Measurements from ENCODE around the gene G3BP1.
"Not testable (repeated sequence)": the region's sequence is repeated elsewhere in the genome, so short reads cannot be mapped to it uniquely, and the experiment has no call there.

G3BP1 gene

DNA sequence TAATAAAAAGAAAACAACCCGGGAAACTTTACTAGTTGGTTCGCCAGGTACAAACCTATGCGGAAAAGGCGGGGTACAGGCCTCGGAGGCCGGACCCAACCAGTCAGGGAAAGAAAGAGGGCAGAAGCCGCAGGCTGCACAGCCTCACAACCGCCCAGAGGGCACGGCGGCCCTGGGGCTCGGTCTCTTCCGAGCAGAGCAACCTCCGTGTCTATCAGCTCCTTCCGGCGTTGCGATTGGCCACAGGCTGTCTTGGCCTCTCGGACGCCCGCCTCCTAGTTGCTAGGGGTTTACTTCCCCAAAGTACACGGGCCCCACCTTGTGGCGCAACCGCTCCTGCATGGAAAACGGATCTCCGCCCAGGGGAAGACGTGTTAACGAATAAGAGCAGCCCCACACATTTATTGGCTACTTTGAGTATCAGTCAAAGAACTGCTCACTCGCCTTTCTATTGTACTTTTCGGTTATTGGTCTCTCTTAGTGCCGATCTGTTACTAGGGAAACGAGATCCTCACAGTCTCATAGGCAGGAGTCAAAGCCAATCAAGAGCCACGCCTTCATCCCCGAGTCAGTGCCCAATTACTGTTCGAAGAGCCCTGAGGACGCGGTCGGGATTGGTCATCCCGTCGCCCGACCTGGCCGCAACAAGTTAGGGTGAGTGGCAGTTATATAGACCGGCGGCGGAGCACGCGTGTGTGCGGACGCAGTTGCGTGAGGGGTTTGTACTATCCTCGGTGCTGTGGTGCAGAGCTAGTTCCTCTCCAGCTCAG, at the start of gene G3BP1:
Gene G3BP1, plus strand, starts transcription at position 696 of the 770 bp plus-strand sequence. CDS start 14,667 bp downstream, outside the sequence.
- peak; percentile 98 for DNase-seq

DNA sequence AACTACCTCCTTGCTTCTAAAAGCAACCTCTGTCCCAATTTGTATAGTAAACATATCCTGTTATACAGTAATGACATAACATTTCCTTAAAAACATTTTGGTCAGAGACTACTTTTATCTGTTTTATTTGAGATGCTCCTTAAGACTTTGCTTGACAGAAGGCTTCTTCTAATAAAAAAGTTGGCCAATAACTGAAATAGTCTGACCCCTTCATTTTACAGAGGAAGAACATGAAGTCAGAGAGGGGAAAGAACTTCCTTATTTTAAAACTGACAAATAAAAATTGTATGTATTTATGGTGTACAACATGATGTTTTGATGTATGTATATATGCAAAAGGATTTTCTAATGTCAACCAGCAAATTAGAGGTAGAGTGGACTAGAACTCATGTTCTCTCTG, 49.2 kb upstream of the G3BP1 start:
- DNase-seq: no peak

DNA sequence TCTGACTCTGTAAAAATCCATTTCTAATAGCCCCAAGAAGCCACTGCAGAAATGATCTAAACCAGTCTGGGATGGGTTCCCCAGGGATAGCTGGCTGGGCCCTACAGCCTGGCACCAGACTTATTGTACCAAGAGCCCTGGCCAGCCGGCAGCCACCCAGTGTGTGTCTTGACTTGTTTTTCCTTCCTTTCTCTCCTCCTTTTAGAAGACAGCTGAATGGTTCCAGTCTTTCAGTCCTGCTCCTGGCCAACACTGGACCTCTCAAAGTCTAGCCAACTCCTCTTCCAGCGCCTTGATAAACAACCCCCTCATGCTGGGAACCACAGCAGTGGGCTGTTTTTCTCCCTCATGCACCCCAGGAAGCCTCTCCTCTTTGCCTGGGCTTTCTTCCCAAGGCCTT, 47.4 kb upstream of the G3BP1 start:
- DNase-seq: no peak

DNA sequence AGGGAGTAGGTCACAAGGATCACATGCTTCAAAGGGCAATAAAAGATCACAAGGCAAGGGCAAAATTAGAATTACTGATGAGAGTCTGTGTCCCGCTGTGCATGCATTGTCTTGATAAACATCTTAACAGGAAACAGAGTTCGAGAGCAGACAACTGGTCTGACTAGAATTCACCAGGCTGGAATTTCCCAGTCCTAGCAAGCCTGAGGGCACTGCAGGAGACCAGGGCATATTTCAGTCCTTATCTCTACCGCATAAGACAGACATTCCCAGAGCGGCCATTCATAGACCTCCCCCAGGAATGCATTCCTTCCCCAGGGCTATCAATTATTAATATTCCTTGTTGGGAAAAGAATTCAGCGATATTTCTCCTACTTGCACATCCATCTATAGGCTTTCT, 42.2 kb upstream of the G3BP1 start:
- DNase-seq: not testable (repeated sequence)

DNA sequence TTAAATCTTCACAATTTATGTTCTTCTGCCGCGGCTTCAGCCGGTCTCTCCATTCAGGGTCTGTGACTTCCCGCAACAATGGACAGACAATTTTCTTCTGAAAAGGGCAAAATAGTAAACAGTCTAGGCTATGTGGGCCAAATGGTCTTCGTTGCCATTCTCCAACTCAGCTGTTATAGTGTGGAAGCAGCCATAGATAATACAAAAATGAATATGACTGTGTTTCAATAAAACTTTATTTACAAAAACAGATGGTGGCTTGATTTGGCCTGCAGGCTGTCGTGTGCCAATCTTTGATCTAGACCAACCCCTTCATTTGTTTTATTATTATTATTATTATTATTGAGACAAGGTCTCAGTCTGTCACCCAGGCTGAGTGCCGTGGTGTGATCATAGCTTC, 41.4 kb upstream of the G3BP1 start:
- no peak for DNase-seq

DNA sequence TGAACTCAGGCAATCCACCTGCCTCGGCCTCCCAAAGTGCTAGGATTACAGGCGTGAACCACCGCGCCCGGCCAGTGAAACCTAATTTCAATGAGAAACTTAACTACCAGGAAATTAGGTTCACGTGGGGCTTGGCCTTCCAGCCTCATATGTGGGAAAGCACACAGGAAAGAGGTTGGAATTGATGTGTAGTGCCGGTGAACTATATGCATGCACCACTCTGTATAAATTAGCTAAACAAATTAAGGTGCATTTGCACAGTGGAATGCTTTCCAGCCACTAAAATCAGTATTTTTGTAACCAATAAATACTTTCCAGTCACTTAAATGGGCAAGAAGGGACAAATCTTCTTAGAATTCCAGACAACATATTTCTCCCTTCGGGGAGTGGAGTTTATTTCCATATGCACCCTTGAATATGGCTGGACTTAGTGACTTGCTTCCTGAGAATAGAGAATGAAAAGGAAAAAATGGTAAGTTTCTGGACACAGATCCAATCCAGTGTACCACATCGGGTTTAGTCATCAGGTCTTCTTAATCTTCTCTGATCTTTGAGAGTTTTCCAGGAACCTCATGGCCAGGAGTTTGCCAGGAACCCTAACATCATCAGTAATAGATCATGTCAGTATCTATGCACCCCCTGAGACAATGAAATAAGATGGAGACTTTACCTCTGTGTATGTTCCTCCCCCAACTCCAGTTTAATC, 38.2 kb upstream of the G3BP1 start:
- DNase-seq: no peak

DNA sequence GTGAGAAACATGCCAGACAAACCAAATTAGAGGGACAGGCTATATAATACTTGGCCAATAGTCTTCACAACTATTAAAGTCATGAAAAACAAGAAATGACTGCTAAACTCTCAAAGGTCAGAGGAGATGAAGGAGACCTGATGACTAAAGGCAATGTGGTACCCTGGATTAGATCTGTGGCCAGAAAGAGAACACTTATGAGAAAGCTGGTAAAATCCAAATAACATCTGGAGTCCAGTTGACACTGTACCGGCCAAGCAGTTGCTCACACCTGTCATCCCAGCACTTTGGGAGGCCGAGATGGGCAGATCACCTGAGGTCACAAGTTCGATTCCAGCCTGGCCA, 37.7 kb upstream of the G3BP1 start:
- DNase-seq: no peak

DNA sequence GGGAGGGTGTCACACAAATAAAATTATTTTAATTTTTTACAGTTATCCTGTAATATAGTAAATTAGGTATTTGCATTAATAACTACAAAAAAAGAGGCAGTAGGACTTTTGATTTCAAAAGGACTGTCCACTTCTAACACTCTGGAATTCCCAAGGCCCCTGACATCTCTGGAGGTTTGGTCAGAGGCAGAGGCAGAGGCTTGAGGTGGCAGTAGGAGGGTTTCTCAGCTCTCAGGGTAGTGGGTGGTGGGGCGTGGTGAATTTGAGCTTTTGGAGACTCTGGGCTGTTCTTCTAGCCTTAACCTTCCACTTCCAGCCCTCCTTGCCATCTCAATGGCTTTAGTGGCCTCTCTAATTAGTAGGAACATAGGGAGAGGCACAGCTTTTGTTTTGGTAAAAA, 36.1 kb upstream of the G3BP1 start:
- no peak for DNase-seq

DNA sequence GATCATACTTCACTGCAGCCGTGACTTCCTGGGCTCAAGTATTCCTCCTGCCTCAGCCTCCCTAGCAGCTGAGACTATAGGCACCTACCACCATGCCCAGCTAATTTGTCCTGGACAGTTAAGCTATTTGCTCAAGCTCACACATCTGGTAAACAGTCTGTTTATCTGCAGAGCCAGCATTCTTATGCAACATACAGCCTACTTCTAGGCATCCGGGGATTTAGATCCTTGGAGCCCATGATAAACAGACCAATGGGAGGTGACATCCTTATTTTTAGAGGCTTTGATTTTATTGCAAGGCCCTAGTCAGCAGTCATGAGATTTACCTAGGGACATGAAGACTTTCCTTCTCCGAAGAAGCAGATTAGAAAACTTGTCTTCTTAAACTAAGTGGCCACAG, 34.3 kb upstream of the G3BP1 start:
- DNase-seq: no peak

DNA sequence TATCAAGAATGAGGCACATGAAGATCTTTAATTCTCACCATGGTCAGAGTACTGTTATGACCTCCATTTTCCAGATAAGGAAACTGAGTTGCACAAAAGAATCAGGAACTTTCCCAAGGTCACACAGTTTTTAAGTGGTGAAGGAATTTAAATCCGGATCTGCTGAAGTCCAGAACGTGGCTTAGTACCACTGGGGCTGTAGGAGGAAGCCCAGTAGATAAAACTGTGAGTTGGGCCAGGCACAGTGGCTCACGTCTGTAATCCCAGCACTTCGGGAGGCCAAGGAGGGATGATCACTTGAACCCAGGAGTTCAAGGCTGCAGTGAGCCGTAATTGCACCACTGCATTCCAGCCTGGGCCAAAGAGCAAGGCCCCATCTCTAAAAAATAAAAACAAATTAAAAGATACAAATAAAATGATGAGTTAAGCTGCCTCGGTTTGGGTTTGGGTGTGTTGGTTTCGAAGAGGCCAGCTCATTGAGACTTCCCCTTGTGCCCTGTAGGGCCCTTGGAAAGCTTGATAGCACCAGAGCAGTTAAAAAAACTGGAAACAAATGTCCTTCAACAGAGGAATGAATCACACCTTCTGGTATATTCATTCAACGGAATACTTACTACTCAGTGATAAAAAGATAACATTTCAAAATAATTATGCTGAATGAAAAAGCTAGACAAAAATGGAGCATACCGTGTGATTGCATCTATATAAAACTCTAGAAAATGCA, 33.5 kb upstream of the G3BP1 start:
- no peak for DNase-seq

DNA sequence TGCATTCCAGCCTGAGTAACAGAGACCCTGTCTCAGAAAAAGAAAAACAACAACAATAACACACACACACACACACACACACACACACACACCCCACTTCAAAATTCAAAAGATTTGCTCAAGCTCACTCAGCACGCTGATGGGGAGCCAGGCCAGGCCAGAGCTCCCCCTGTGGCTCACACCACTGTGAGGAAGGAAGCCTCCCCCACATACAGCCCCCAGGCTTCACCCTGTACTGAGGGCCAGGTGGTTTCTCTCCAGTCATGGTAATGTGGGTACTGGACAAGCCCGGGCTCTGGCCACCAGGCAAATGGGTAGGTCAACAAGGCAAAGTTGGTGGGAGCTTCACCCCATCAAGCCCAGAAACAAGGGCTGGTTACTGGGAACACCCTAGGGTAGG, 32.4 kb upstream of the G3BP1 start:
- DNase-seq: no peak

DNA sequence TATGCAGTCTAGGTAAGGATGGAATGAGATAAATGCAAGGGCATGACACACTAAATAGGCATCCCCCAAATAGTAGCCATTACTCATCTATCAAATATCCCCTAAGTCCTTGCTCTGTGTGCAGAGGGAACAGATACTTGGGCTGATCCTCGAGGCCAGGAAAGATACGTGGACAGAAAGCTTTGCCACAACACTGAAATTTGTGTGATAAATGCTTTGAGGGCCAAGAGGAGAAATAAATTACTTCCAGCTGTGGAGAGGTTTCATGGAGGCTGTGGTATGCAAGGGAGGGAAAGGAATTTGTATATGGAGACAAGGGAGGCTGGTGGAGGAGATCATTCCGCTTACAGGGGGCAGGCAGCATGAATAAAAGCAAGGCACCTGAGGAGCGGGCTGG, 31.8 kb upstream of the G3BP1 start:
- no peak for DNase-seq

DNA sequence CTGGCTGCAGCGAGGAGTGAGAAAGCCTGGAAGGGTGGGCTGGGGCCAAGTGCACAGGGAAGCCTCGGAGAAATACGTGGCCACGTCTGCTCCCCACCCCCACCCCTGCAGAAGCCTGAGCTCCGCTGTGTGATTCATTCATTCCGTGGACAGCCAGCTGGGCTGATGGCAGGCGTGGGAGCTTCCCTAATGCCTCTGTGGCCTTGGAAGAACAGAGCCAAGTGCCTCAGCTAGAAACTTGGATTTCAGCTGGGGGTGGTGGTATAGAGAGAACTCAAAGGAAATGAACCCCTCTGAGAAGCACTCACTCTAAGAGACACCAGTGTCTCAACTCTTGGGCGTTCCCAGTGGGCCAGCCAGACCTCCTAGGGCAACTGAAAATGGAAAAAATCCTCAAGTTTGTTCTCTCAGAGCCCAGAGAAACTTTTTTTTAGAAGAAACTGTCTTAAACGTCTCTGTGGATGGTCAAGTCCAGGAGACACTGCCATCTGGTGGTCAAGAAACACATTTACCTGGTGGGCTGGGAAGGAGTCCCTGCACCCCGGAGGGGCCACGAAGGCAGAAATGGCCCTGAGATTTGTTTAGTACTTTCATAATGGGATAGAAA, 31.3 kb upstream of the G3BP1 start:
- DNase-seq: no peak

DNA sequence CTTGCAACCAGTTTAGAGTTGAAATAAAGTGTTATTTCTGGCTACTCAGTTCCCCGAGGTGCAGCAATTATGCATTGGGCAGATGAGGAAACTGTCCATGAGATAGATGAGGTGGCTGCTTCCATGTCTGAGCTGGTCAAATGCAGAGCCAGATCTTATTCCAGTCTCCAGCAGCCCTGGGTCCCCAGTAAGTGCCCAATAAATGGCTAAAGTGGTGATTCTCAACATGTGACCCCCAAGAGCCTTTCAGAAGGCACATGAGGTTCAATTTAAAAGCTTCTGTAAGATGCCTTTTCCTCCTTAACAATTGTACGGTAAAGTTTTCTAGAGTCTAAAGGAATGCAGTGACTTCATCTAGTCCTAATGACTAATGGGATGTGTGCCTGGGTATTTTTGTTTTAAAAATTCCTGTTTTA, 30.8 kb upstream of the G3BP1 start:
- no peak for DNase-seq

DNA sequence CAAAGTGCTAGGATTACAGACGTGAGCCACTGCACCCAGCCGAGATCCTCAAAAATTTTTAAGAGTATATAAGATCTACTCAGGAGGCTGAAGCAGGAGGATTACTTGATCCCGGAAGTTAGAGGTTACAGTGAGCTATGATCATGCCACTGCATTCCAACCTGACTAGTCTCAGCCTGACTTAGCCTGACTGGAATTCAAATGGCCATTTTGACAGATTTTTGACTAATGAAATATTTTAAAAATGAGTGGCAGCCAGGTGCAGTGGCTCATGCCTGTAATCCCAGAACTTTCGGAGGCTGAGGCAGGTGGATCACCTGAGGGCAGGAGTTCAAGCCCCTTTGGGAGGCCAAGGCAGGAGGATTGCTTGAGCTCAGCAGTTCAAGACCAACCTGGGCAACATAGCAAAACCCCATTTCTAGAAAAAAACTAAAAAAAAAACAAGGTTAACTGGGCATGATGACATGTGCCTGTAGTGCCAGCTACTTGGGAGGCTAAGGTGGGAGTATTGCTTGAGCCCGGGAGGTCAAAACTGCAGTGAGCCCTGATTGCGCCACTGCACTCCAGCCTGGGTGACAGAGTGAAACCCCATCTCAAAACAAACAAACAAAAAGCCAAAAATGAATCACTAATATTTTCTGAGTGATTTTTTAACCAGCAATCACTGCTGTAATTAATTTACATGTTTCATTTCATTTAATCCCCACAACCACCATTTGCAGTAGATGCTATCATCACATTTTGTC, 29.9 kb upstream of the G3BP1 start:
- DNase-seq: no peak

DNA sequence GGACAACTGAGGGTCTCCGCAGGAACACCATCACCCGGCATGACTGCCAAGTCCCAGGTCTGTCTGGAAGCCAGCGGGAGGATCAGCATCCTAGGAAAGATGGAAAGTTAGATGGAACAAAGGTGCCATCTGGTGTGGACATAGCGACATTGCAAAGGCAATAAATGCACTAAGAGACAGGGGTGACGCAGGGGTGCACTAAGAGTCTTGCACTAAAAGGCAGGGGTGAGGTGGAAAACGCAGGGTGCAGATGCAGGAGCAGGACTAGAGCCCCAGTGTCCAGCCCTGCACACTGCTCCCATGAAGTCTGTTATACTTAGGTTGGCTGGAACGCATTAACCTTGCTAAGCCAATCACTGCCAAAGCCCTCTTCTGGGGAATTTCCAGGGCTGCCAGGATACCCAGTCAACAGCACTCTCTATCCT, 28.9 kb upstream of the G3BP1 start:
- DNase-seq: no peak

DNA sequence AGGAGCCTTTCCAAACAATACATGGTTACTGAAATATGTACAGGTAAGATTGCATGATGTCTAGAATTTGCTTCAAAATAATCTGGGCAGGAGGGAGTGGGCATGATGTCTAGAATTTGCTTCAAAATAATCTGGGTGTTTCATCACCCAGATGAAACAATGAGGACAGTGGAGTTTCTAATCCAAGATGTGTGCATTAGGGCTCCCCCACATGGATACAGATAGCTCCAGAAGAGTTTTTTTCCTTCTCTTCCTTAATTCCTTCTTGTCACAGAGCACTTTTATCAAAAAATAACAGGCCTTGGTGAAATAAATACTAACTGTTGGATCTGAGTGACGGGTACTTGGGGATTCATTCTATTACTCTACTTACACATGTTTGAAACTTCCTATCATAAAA, 28.2 kb upstream of the G3BP1 start:
- no peak for DNase-seq

DNA sequence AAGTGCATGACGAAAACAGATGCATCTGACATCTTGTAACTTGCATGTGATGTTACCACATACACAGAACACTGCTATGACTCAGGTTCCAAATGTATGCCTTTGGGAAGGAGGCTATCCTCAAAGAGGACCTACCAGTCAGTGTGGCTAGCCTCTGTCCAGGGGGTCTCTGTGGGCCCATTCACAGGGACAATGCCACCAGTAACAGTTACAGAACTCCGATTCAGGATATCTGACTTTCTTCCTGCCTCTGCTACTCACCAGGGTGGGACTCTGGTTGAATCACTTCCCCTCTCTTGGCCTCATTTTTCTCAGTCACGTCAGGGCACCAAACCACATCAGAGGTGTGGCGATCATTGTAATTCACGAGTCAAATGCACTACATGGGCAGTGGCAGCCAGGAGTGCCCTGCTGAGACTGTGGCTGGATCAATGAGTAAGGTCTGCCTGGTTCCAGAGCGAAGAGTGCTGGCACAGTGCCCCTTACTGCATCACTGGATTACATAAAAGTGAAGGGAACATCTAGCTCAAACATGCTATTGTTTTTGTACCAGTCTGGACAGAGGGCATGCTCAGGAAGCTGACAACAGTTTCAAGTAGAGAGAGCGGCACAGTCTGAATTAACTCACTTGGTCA, 26.6 kb upstream of the G3BP1 start:
- DNase-seq: no peak

DNA sequence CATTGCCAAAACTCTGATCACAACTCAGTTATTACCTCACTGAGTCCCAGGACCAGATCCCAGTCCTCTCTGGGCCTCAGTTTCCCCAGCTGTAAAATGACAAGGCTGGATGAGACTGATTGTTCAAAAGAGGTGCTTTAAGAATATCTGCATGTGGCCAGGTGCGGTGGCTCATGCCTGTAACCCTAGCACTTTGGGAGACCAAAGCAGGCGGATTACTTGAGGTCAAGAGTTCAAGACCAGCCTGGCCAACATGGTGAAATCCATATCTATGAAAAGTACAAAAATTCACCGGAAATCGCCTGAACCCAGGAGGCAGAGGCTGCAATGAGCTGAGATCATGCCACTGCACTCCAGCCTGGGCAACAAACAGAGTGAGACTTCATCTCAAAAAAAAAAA, 21.6 kb upstream of the G3BP1 start:
- no peak for DNase-seq

DNA sequence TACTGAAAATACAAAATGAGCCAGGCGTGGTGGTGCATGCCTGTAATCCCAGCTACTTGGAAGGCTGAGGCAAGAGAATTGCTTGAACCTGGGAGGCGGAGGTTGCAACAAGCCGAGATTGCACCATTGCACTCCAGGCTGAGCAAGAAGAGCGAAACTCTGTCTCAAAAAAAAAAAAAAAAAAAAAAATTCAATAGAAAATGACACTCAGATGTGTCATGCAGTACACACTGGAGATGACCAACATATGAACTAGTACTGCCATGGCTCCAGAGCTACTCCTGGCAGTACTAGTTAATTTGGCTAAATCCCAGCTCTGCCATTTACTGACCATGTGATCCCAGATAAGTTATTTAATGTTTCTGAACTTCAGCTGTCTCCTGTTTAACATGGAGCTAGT, 20.7 kb upstream of the G3BP1 start:
- DNase-seq: no peak

DNA sequence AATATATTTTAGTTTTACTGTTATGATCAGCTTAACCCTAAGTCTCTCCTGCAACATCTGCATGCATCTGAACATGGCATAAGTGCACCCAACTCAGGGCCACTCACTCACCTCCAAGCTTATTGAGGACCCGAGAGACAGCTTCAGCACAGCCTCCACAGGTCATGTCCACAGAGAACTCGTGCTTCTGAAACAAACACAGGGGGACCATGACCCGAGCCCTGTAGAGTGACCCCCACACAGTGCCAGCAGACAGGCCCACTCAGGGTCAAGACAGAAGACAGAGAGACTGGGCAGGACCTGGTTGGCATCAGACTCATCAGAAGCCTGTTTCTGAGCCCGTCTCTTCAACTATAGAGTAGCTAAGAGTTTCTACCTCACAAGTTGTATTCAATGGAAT, 20.2 kb upstream of the G3BP1 start:
- DNase-seq: no peak

DNA sequence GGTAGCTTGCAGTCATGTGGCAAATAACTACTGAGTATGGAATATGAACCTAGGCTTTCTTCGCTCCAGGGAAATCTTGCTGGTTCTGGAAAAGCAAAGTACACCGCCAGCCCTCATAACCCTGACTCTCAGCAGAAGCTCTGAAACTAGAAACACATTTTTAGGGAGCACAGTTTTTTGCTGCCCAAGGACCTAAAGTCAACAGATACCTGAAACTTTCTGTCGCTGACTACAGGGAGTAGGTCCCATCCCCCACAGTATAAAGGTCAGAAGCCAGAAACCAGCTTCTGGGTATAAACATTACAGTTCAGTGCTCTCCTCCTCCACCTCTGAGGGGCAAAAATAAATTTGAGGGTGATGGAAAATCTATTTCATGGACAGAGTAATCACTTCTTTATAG, 16.4 kb upstream of the G3BP1 start:
- no peak for DNase-seq

Data from DMS79 (cell line).